GM20431 (cell line): ENCODE measurements around the gene KLK6.

Experiments used
- in situ Hi-C: fragments of 300-500 bp; cut with MseI, MboI; formaldehyde crosslinking; loops from one replicate; pipeline ENCODE4 v1.15.0; 2020; ENCODE audit warnings: low sequenced_read_pairs; ENCODE audit not compliant: unreplicated experiment

Gene KLK6

DNA sequence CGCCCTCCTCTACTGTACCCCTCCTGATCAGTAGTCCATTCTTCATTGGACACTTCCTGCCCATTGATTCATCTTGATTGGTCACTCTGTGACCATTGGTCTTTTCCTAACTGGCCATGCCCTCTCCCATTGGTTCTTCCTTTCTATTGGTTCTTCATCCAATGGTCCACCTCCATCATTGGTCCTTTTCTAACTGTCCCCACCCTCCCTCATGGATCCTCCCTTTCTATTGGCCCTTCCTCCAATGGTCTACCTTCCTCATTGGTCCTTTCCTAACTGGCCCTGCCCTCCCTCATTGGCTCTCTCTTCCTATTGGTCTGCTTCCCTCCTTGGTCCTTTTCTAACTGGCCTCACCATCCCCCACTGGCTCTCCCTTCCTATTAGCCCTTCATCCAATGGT, 7.1 kb downstream of the KLK6 start:
- in situ Hi-C loops, result no loop called here

DNA sequence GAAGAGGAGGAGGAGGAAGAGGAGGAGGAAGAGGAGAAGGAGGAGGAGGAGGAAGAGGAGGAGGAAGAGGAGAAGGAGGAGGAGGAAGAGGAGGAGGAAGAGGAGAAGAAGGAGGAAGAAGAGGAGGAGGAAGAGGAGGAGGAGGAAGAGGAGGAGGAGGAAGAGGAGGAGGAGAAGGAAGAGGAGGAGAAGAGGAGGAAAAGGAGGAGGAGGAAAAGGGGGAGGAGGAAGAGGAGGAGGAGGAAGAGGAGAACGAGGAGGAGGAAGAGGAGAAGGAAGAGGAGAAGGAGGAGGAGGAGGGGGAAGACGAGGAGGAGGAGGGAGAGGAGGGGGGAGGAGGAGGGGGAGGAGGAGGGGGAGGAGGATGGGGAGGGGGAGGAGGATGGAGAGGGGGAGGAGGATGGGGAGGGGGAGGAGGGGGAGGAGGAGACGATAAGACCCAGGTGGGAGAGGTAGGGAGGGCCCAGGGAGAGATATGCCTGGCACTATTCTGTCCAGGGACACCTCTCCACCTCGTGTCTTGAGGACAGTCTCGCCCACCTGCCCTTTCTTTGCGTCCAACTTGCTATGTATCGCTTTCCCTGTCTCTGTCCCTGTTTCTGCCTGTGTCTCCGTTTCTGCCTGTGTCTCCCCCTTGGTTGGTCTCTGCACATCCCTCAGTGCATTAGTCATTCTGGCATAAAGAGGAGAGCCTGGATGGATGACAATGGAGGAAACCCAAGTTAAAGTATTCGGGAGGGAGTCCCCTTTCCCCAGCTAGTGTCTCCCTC, 9.5 kb downstream of the KLK6 start:
- in situ Hi-C loops, result no loop called here

DNA sequence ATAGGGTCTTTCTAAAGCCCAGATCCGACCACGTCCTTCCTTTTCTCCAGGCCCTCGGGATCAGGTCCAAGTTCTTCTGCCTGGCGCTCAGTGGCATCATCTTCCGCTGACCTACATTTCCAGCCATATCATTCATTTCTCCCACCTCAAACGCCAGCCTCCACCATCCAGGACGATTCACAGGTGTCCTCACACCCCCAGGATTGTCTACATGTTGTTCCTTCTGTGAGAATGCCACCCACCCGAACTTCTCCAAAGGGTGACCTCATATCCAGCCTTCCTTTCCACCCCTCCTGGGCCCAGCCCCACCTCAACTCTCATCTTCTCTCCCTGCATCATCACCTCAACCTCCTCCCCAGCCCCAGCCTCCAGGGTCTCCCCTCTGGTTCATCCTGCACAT, 11.8 kb downstream of the KLK6 start:
- in situ Hi-C loops, result no loop called here

DNA sequence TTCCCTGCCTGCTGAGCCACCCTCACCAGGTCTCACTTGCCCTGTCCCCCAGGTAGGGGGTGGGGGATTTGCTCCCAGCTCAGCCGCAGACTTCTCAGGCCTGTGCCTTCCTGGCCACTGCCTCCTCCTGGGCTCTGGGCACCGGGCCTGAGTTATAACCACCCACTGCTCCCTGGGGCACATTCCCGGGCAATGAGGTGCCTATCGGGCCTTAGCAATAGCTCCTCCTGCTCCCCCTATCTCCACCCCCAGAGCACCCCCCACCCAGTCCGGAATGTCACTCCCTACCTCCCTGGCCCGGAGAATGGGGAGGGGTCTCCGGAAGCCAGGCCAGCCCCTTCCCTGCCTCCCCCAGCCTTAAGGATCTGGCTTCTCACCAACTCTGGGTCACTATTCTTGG, 16.5 kb downstream of the KLK6 start, which contains the start of gene KLK5:
Gene KLK5, minus strand, starts transcription at position 129 of the 400 bp plus-strand sequence. CDS start 381 bp downstream, outside the sequence.
- in situ Hi-C loops, result no loop called here

DNA sequence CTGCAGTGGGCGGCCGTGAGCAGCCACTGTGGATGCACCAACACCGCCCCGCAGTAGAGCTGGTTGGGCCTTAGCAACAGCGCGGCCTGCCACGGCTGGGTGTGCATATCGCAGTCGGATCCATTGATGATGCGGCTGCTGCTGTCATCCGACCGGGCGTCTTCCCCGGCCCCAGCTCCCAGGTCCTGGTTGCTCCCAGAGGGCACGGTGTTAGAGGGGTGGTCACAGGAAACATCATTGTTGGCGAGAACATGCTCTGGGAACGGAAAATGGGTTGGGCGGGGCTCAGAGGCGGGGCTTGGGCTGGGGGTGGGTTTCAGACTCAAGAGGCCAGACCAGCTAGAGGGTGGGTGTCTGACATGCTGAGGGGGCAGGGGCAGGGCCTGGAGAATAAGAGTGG, 19.5 kb downstream of the KLK6 start:
- in situ Hi-C loops, result no loop called here

DNA sequence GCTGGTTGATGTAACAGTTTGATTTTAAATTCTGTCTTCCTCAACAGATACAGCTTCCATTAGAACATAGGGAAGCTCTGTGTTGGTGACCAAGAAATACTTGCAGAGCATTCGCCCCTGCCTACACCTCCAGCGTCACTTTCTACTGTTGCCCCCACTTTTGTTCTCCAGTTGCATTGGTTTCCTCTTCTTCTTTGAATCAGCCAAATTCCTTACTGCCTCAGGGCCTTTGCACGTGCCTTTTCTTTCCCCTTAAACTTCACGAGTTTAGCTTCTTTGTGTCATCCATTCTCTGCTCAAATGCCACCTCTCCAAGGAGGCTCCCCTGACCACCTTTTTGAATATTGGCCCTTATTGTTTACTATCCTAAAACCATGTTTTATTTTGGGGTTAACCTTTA, 22.3 kb downstream of the KLK6 start:
- in situ Hi-C loops, result no loop called here

DNA sequence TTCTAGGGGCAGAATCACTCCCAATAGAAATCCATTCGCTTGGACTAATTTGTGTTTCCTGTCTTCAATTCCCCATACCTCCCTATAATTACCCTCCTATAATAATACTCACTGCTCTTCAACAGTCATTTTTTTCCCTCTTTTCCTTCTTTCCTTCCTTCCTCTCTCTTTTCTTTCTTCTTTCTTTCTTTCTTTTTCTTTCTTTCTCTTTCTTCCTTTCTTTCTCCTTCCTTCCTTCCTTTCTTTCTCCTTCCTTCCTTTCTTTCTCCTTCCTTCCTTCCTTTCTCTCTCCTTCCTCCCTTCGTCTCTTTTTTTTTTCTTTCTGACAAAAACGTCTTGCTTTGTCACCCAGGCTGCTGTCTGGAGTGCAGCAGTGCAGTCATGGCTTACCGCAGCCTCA, 24.6 kb downstream of the KLK6 start:
- in situ Hi-C loops, result no loop called here

DNA sequence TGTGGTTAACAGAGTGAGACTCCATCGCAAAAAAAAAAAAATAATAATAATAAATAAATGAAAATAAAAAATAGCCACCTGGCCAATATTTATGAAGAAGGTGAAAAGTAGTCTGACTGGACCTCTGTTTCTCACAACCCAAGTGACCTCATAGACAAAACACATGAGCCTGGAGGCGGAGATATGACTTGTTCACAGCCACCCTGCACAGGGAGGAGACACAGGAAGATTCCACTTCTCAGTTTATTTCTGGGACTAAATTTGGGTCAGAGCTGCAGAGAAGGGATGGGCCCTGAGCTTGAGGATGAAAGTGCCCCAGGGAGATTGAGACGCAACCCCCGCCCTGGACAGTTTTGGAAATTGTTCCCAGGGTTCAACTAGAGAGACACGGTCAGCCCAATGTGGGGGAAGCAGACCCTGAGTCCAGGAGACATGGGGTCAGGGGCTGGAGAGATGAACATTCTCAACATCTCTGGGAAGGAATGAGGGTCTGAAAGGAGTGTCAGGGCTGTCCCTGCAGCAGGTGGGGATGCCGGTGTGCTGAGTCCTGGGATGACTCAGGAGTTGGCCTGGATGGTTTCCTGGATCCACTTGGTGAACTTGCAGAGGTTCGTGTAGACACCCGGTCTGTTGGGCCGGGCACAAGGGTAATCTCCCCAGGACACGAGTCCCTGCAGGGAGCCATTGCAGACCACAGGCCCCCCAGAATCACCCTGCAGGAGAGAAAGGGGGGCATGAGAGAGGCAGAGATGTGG, 26.1 kb downstream of the KLK6 start:
- in situ Hi-C loops, result no loop called here

DNA sequence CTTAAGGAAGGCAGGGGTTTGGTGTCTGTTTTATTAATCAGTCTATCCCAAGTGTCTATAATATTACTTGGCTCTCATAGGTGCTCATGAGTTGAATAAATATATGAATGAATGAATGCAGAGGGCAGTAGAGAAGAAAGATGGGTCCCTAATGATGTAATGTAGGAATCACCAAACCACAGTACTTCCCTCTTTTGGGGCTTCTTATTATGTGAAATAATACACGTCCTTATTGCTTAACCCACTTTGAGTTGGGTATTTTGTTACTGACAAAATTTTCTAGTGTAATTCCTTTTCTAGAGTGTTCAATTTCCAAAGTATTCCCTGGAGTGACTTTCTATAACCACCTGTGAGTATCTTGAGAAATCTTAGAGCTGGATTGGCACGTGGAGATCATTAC, 29.8 kb downstream of the KLK6 start:
- in situ Hi-C loops, result no loop called here

DNA sequence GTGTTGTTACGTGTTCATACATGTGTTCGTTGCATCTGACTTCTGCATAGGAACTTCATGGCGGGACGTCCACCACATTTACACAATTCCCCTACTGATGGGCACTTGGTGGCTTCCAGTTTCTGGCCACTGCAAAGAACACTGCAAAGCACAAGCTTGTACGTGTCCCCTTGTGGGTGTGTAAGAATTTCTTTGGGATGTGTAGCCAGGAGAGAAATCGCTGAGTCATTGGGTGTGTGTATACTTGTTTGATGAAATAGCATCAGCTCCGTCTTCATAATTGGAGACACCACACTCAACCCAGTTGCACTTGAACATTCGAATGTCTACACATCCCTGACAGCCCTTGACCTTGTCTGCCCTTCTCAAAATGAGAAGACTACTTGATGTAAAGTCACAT, 35.8 kb downstream of the KLK6 start:
- in situ Hi-C loops, result no loop called here

DNA sequence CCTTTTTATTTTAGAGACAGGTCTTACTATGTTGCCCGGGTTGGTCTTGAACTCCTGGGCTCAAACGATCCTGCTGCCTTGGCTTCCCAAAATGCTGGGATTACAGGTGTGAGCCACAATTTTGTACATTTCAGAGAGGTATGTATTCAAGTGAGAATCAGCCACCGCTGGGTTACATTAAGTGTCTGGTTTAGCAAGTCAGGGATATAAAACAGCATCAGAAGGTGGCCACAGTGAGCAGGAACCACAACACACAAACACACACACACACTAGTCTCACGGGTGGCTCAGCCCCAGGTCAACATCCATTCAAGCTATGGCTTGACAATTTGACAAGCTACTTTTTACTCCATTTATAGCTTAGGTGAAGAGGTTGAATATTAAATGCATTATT, 36.7 kb downstream of the KLK6 start:
- in situ Hi-C loops, result no loop called here

DNA sequence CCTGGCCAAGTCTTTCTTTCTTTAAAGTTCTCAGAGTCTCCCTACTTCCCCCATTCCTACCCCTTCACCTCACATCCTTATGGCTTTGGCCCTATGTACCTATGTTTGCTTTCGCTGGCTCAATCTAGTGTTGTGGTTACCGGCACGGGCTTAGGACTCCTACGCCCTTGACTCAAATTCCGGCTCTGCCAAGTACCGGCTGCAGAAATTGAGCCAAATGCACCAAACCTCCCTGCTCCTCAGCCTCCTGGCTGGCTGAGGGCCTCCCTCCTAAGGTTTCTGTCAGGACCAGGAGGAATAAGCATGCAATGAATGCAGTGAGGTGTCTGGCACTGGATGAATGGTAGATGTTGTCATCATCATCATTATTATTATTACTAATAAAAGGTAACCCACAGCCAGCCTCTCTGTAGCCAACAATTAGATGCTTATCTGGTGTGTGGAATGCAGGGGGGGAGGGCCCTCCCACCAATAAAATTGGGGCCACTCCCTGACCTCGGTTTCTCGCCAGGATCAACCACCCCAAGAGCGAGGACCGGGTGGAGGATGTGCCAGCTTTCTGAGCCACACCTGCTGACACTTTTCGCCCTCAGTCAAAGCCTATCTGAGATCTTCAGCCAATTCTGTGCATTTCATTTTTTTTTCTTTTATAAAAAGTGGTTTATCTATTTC, 37.2 kb downstream of the KLK6 start:
- in situ Hi-C loops, result no loop called here

DNA sequence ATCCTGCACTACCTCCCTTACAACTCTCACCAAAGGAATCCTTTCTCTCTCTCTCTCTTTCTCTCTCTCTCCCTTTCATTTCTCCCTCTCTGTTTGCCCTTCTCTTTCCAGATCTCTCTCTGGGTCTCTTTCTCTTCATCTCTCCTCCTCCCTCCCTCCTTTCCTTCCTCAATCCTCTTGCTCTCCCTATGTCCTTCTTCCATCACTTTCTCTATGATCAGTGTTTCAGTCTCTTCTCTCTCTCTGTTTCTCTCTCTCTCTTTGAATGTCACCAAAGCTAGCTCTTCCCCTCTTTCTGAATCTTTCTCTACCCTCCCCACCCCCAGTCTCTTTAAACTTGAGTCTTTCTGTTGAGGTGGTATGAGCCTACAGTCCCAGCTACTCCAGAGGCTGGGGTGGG, 38.4 kb downstream of the KLK6 start:
- in situ Hi-C loops, result no loop called here

DNA sequence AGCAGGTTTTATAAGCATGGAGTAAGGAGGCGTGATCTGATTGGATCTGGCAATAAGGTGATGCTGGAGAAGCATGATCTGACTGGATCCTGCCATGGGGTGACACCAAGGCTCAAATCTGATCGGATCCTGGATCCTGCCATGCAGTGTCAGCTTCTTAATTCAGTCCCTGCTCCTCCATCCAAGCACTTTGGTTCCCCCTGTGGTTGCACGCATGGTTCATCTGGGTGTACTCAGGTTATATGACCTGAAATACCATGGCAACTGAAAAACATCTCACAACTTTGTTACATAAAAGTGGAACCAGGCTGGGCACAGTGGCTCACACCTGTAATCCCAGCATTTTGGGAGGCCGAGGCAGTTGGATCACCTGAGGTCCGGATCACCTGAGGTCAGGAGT, 40.6 kb downstream of the KLK6 start:
- in situ Hi-C loops, result no loop called here

DNA sequence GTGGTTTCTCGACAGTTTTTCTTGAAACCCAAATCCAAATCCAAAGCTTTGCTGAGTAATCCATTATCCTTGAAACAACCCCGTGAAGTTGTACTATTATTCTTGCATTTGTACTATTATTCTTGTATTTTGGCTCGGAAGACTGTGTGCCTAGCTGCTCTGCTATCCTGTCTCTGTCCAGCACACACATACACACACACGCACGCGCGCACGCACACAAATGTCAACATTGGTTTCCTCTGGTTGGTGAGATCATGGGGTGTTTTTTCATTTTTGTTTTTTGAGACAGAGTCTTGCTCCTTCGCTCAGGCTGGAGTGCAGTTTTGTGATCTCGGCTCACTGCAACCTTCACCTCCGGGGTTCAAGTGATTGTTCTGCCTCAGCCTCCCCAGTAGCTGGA, 43.2 kb downstream of the KLK6 start:
- in situ Hi-C loops, result no loop called here

DNA sequence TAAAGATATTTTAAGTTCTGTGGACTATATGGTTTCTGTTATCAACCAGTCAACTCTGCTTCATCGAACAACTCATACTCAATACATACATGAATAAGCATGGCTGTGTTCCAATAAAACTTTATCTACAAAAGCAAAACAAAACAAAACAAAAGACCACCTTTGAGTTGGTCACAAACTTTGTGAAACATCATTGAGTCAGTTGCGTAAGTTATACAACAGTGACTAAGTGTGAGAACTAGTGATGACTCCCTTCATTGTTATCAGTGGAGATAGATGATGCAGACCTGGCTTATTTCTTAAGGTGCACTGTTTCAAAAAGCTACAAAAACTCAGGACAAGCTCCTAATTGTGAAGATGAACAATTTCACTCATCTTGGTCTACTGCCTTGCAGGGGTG, 43.7 kb downstream of the KLK6 start:
- in situ Hi-C loops, result no loop called here

DNA sequence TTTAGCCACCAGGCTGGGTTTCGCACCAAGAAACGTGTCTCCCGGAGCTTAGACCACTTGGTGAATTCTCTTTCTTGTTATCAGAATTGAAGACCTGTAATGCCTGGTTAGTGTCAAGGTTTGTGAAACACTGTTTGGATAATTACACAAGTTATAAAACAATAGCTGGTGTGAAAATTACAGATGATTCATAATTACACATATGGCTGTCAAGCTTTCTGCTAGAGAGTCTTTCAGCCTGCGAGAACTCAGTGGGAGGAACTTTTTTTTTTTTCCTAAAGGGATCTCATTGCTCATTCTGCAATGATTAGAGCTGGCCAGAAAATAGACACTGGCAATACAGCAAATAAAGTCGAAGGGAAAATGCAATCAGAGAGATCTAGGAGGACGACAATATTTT, 44.8 kb downstream of the KLK6 start:
- in situ Hi-C loops, result no loop called here

DNA sequence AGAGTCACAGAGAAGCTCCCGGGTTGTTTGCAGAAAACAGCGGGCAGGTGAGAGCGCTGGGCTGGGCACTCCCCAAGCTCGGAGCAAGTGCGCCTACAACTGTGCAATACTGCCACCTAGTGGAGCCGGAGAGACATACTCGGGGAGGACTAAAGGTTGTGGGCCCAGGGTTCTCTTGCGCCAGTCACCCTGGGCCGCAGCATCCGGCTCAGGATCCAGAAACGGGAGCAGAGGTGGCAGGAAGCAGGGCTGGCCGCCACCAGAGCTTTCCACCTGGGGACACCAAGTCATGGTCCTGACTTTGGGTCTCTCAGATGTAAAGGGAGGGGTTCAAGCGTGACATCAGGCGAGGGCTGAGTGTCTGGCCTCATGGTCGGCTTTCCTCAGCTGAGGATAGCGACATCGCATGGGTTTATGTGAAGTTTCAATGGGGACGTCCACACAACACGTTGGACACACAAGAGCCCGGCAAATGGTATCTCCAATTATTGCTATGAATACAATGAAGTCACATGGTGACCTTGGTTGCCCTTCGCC, 47.0 kb downstream of the KLK6 start:
- in situ Hi-C loops, result no loop called here

DNA sequence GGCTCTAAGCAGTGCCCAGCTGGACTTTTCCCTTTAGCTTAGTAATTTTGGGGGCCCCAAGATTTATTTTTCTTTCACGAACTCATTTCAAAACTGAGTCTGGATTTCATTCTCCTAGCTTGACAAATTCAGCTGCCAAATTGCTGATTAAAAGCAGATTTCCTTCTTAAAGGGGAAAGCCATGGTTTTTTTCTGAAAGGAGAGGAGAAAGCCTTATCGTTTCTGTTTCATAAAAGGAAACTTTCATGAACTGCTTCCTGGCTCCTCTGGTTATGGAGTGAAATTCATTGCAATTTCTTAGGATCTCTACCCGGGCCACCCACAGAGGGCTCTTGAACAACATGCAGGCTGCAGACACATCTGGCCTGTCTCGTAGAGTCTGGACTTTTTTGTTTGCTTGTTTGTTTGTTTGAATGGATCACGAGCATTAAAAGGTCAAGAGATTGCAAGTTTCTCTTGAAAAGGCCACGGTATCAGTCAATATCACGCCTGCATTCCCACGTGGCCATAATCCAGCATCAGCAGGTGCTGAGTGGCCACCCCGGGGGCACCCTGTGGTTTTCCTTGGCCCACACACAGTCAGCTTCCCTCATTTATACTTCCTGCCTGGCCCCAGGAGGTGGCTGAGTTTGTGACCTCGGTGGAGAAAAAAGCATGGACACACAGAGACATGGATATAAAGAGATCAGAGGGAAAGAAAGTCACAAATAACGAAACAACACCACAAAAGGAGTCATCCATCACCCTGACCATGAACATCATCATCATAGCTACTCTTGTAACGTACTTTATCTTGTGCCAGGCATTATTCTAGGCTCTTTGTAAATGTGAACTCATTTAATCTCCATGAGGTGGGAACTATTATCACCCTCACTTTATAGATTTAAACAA, 47.7 kb downstream of the KLK6 start:
- in situ Hi-C loops, result no loop called here

DNA sequence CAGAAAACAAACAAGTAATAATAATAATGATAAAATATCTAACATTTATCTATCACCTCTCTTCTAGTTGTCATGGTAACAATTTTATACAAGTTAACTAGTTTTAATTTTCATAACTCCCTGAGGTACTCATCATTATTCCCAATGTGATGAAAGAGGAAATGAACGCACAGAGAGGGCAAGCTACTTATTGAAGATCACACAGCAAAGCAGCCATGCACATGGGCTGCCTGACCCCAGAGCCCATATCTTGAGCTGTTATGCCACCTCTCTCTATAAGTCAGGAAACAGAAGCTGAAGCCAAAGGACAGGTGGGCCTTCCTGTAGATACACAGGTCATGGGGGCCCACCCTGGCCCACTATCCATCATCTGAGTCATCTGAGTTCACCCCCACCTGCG, 53.3 kb downstream of the KLK6 start:
- in situ Hi-C loops, result loop anchor here (10.0 kb wide), 1 partner anchor 121 kb away; the partner anchor contains the start of gene ACP4
